ENCODE data around the gene MACROD1. TPM values are rescaled to one million over a fixed set of nuclear protein-coding genes. Genes with fewer than 3 reads are reported as not detected.

MACROD1 gene
- total and polyA plus RNA-seq, 10 donors: 5.1 to 20.3 (median 7.8) TPM

DNA sequence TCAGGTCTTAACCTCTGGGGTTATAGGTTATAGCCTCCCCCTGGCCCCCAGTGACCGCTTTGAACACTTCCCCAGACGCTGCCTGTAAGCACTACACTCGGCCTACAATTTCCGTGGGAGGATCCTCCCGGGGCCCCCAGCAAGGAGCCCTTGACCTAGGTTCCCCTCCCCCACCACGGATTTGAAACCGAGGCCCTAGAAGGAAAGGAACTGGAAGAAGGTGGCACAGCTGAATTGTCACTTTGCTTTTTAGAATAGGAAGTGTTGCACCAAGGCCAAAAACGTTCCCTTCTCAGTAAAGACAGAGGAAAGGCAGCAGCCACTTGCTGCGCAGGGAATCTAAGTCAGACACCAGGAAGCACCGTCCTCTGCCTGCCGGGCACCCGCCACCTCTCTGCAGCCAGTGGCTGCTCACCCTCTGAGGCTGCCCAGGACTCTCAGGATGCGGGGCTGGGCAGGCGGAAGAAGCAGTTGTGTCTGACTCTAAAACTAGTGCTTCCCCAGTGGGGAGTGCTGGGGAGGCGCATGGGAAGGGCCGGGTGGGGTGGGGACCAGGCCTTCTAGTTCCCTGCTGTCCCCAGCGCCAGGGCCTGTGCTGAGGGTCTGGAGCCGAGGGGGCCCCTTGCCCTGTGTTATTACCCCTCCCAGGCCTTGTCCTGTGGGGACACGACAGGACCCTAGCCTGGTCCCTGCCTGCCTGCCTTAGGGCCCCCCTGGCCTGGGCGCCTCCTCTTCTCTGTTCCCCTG is 138.1 kb downstream of the MACROD1 start:
- Histone ChIP-seq H3K9me3 (no peaks in the 10 kb centered on the region), H3K4me1 (peaks cover 4 to 31% (median 21%) of the 10 kb centered on the region in 6 donors), H3K27me3 (replicated peaks in 1 of 7) (peaks cover 0 to 46% (median 0%) of the 10 kb centered on the region in 7 donors), H3K36me3 (no peaks in the 10 kb centered on the region), H3K4me3 (peak overlapping the region in 2 of 8 donors; percentile 4 to 43), H3K27ac (peak overlapping the region in 5 of 8 donors; percentile 17 to 67 (median 48))
- no peak for DNase-seq
- peak in 2 of 3 donors; percentile 5 to 46 for TF ChIP-seq POLR2AphosphoS5 (IDR thresholded peaks at IDR 0.05)
- TF ChIP-seq, protein P1, sequence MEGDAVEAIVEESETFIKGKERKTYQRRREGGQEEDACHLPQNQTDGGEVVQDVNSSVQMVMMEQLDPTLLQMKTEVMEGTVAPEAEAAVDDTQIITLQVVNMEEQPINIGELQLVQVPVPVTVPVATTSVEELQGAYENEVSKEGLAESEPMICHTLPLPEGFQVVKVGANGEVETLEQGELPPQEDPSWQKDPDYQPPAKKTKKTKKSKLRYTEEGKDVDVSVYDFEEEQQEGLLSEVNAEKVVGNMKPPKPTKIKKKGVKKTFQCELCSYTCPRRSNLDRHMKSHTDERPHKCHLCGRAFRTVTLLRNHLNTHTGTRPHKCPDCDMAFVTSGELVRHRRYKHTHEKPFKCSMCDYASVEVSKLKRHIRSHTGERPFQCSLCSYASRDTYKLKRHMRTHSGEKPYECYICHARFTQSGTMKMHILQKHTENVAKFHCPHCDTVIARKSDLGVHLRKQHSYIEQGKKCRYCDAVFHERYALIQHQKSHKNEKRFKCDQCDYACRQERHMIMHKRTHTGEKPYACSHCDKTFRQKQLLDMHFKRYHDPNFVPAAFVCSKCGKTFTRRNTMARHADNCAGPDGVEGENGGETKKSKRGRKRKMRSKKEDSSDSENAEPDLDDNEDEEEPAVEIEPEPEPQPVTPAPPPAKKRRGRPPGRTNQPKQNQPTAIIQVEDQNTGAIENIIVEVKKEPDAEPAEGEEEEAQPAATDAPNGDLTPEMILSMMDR (IDR thresholded peaks at IDR 0.05 in 8 of 11, conservative IDR thresholded peaks at IDR 0.05 in 3 of 11): peak in 1 of 11 experiments; percentile 12
- TF ChIP-seq POLR2A (IDR thresholded peaks at IDR 0.05): no peak
- intact Hi-C loops (cut with DNase I; ENCODE audit: low total_unique reads): no loop called here
- 10 to 22% (median 19%) methylated on average over 20 of the region's 20 CpGs for WGBS, 5 donors

DNA sequence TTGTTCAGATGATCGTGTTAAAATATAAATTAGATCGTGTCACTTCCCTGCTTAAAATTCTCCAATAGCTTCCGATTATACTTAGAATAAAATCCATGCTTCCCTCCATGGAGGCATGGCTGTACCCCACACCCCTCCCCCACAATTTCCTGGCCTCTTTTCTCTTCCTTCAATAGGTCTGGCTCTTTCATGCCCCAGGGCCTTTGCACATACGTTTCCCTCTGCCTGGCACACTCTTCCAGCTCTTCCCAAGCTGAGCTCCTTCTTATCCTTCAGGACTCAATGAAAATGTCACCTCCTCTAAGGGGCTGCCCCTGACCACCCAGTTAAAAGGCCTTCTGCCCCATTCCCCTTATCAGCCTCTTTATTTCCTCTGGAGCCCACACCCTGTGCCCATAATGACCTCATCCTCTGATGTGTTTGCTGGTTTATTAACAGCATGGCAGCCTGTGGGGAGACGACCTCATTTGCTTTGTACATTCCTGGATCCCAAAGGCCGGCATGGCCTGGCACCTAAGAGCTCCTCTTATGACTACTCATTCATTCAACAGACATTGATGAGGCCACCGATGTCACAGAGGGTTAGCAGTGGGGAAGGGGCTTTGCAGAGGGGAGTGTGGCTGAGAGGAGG is 139.2 kb downstream of the MACROD1 start:
- WGBS, 5 donors: 82 to 89% (median 85%) methylated on average over 7 of the region's 7 CpGs
- no peak overlapping the region for H3K4me3 ChIP-seq
- no peaks in the 10 kb centered on the region for H3K9me3 ChIP-seq
- H3K36me3 ChIP-seq: no peaks in the 10 kb centered on the region
- TF ChIP-seq POLR2A (IDR thresholded peaks at IDR 0.05): no peak
- TF ChIP-seq POLR2AphosphoS5 (IDR thresholded peaks at IDR 0.05): no peak
- TF ChIP-seq, protein P1 (IDR thresholded peaks at IDR 0.05 in 8 of 11, conservative IDR thresholded peaks at IDR 0.05 in 3 of 11): no peak
- H3K4me1 ChIP-seq: peaks cover 4 to 31% (median 21%) of the 10 kb centered on the region in 6 donors
- intact Hi-C loops (cut with DNase I; ENCODE audit: low total_unique reads): no loop called here
- no peak overlapping the region for H3K27ac ChIP-seq
- H3K27me3 ChIP-seq (replicated peaks in 1 of 7): peaks cover 0 to 37% (median 0%) of the 10 kb centered on the region in 7 donors
- no peak for DNase-seq

DNA sequence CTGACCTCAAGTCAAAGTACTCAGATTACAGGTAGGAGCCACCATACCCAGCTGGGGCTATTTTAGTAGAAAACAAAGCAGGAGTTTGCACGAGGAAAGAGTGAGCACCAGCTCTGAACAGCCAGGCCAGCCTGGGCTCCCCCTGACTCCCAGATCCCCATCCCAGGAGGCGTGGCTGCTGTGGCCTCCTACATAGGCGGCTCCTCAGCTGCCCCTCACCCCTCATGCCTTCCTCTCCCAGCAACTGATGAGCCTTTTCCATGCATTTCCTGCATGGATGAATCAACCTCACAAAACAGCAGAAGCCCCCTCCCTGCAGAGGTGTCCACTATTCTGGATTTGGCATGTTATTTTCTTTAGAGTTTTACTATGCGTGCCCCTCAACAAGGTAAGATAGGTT is 140.7 kb downstream of the MACROD1 start:
- intact Hi-C loops (cut with DNase I; ENCODE audit: low total_unique reads): no loop called here

More for the DNA sequence above, 140.7 kb downstream of the MACROD1 start:
- Histone ChIP-seq H3K9me3 (no peaks in the 10 kb centered on the region), H3K27ac (no peak overlapping the region), H3K4me1 (peaks cover 4 to 31% (median 21%) of the 10 kb centered on the region in 6 donors), H3K27me3 (replicated peaks in 1 of 7) (peaks cover 0 to 35% (median 0%) of the 10 kb centered on the region in 7 donors), H3K4me3 (no peak overlapping the region), H3K36me3 (no peaks in the 10 kb centered on the region)
- DNase-seq: no peak
- no peak for TF ChIP-seq POLR2AphosphoS5 (IDR thresholded peaks at IDR 0.05)
- TF ChIP-seq POLR2A (IDR thresholded peaks at IDR 0.05): no peak
- TF ChIP-seq, protein P1 (IDR thresholded peaks at IDR 0.05 in 8 of 11, conservative IDR thresholded peaks at IDR 0.05 in 3 of 11): no peak
- 74 to 94% (median 82%) methylated on average over 4 of the region's 4 CpGs for WGBS, 5 donors

Data from spleen (tissue), 11 donors.